HEK293 (cell line): Measurements from ENCODE around the gene SYNJ1.

Source experiments
- CTCF ChIA-PET: fragments of 350-600 bp; formaldehyde crosslinking; extraction: SDS; loops from one replicate; lab custom pipeline; 2021; ENCODE audit warnings: antibody characterized with exemption; lab: Yijun Ruan, JAX
- POLR2A ChIA-PET: fragments of 300-600 bp; formaldehyde crosslinking; extraction: SDS; loops from one replicate; lab custom pipeline; 2020; ENCODE audit warnings: antibody characterized with exemption, inconsistent platforms; lab: Yijun Ruan, JAX
- H3K27ac ChIP-seq: fragments of 200-500 bp; sonication (Bioruptor generic); 2 replicates; pipeline ENCODE4 v1.5.1; 2014; ENCODE audit warnings: low read depth, low read length, control low read depth, inconsistent platforms; ENCODE audit errors: extremely low read depth
- H3K36me3 ChIP-seq, 2 experiments: fragments of 200-500 bp in 1 of 2; sonication (Bioruptor generic) in 1 of 2; 1 replicate in 1 of 2; 2 replicates in 1 of 2; pipeline ENCODE4 v1.5.1; 2014 to 2017; ENCODE audit warnings: inconsistent platforms in 2 of 2, low read length in 2 of 2; ENCODE audit not compliant: control insufficient read depth in 2 of 2, insufficient read depth in 1 of 2
- H3K4me1 ChIP-seq: fragments of 200-500 bp; sonication (Bioruptor generic); 2 replicates; pipeline ENCODE4 v1.5.1; 2014; ENCODE audit warnings: mild to moderate bottlenecking, low read length, inconsistent platforms; ENCODE audit not compliant: control insufficient read depth, insufficient read depth
- H3K4me3 ChIP-seq: 2 replicates; pipeline ENCODE4 v1.5.1; 2011; ENCODE audit warnings: low read depth, mild to moderate bottlenecking, control low read depth, low read length, moderate library complexity
- H3K9me3 ChIP-seq: fragments of 200-500 bp; sonication (Bioruptor generic); 2 replicates; pipeline ENCODE4 v1.5.1; 2014; ENCODE audit warnings: low read depth, low read length, inconsistent platforms; ENCODE audit not compliant: control insufficient read depth, insufficient read depth
- ELK4 ChIP-seq: IDR thresholded peaks from 2 replicates; pipeline ENCODE4 v1.6.1; 2011; ENCODE audit warnings: mild to moderate bottlenecking, low read depth, low read length, borderline replicate concordance
- GLI4 ChIP-seq: fragments of 450-650 bp; formaldehyde crosslinking; IDR thresholded peaks from 2 replicates; pipeline ENCODE4 v1.5.1; 2016; ENCODE audit warnings: missing biosample characterization, missing genetic modification characterization
- KLF7 ChIP-seq: fragments of 450-650 bp; formaldehyde crosslinking; IDR thresholded peaks from 2 replicates; pipeline ENCODE4 v1.5.1; 2016; ENCODE audit warnings: missing biosample characterization, missing genetic modification characterization, borderline replicate concordance
- PRDM1 ChIP-seq: fragments of 450-650 bp; formaldehyde crosslinking; IDR thresholded peaks from 2 replicates; pipeline ENCODE4; 2016; ENCODE audit warnings: missing biosample characterization, missing genetic modification characterization
- PRDM6 ChIP-seq: fragments of 450-650 bp; formaldehyde crosslinking; IDR thresholded peaks from 2 replicates; pipeline ENCODE4 v1.5.1; 2017; ENCODE audit warnings: missing biosample characterization, missing genetic modification characterization
- TSHZ1 ChIP-seq: fragments of 450-650 bp; formaldehyde crosslinking; IDR thresholded peaks from 2 replicates; pipeline ENCODE4 v1.5.1; 2016; ENCODE audit warnings: missing biosample characterization, missing genetic modification characterization, borderline replicate concordance
- ZBTB17 ChIP-seq: fragments of 450-650 bp; formaldehyde crosslinking; IDR thresholded peaks from 2 replicates; pipeline ENCODE4 v1.5.1; 2016; ENCODE audit warnings: missing biosample characterization, missing genetic modification characterization
- ZNF335 ChIP-seq: fragments of 450-650 bp; formaldehyde crosslinking; conservative IDR thresholded peaks from 2 replicates; pipeline ENCODE4 v1.5.1; 2016; ENCODE audit warnings: missing biosample characterization, missing genetic modification characterization
- ZNF600 ChIP-seq: fragments of 450-650 bp; formaldehyde crosslinking; IDR thresholded peaks from 2 replicates; pipeline ENCODE4 v1.5.1; 2016; ENCODE audit warnings: missing biosample characterization, missing genetic modification characterization
- ZNF623 ChIP-seq: fragments of 450-650 bp; formaldehyde crosslinking; IDR thresholded peaks from 2 replicates; pipeline ENCODE4 v1.5.1; 2016; ENCODE audit warnings: missing biosample characterization, missing genetic modification characterization
- ZNF791 ChIP-seq: fragments of 450-650 bp; formaldehyde crosslinking; IDR thresholded peaks from 2 replicates; pipeline ENCODE4 v1.5.1; 2016; ENCODE audit warnings: missing biosample characterization, missing genetic modification characterization
- ZNF830 ChIP-seq: fragments of 450-650 bp; IDR thresholded peaks from 2 replicates; pipeline ENCODE4 v1.5.0; 2018; ENCODE audit warnings: missing biosample characterization, missing genetic modification characterization, low read depth, mild to moderate bottlenecking, moderate library complexity

SYNJ1 gene

GRCh38 chr21:32682696-32683474 lies 44.9 kb downstream of the SYNJ1 start:
- POLR2A ChIA-PET = interaction anchor here (0.6 to 1.5 kb wide), 4 partner anchors 46 to 790 kb away, joined by 3 to 7 read pairs (median 3); no protein-coding TSS in a partner anchor

GRCh38 chr21:32674731-32675130 lies 53.1 kb downstream of the SYNJ1 start:
- TF ChIP-seq TSHZ1 (tag by site-specific recombination) = no peak
- TF ChIP-seq ZNF600 = no peak
- 0 out of 2 replicates have a peak, but pooled peaks have one; percentile 8 for TF ChIP-seq PRDM1 (tag by site-specific recombination)
- no peak for TF ChIP-seq GLI4 (tag by site-specific recombination)
- TF ChIP-seq ZNF830 (tag by site-specific recombination) = no peak
- no peak for TF ChIP-seq ZNF335 (tag by site-specific recombination)
- no peaks in the 10 kb centered on the region for H3K4me1 ChIP-seq

More at GRCh38 chr21:32682696-32683474, 44.9 kb downstream of the SYNJ1 start:
- CTCF ChIA-PET = interaction anchor here (0.5 to 0.7 kb wide), 5 partner anchors 12 to 201 kb away, joined by 3 to 4 read pairs (median 3); no protein-coding TSS in a partner anchor
- Histone ChIP-seq H3K9me3 (no peaks in the 10 kb centered on the region), H3K4me1 (peaks cover 18% of the 10 kb centered on the region), H3K4me3 (no peak overlapping the region), H3K36me3 (peaks cover 0 to 4% of the 10 kb centered on the region in 2 experiments; a peak in 1 of 3 replicates), H3K27ac (no peak overlapping the region)
- TF ChIP-seq PRDM6 (tag by site-specific recombination) (peak; percentile 73), KLF7 (tag by site-specific recombination) (no peak)

GRCh38 chr21:32674038-32674437 lies 53.8 kb downstream of the SYNJ1 start:
- no peaks in the 10 kb centered on the region for H3K9me3 ChIP-seq
- CTCF ChIA-PET = interaction anchor here (1.0 to 1.9 kb wide), 3 partner anchors 9 to 152 kb away, joined by 3 to 5 read pairs (median 4); no protein-coding TSS in a partner anchor
- POLR2A ChIA-PET = no interaction called here
- no peak overlapping the region for H3K4me3 ChIP-seq
- peaks cover 3 to 12% of the 10 kb centered on the region in 2 experiments; a peak in 2 of 3 replicates for H3K36me3 ChIP-seq
- TF ChIP-seq ZNF623 (tag by site-specific recombination) (peak; percentile 98), ZBTB17 (no peak), ELK4 (no peak), ZNF791 (no peak)
- H3K4me1 ChIP-seq = no peaks in the 10 kb centered on the region
- no peak overlapping the region for H3K27ac ChIP-seq

More at GRCh38 chr21:32674731-32675130, 53.1 kb downstream of the SYNJ1 start:
- POLR2A ChIA-PET = no interaction called here
- peaks cover 3 to 12% of the 10 kb centered on the region in 2 experiments; a peak in 2 of 3 replicates for H3K36me3 ChIP-seq
- no peak overlapping the region for H3K27ac ChIP-seq
- CTCF ChIA-PET = interaction anchor here (1.9 kb wide), 1 partner anchor 22 kb away, joined by 4 read pairs; no protein-coding TSS in a partner anchor
- no peak overlapping the region for H3K4me3 ChIP-seq
- no peaks in the 10 kb centered on the region for H3K9me3 ChIP-seq
